Heart left ventricle (tissue), 13 donors: ENCODE measurements around the gene RNASET2.

Experiments used
- POLR2A ChIP-seq, 2 donors: fragments of 450-650 bp; IDR thresholded peaks; one replicate each; pipeline ENCODE4 v1.6.1; 2017; ENCODE audit warnings: antibody characterized with exemption in 2 of 2, mild to moderate bottlenecking in 2 of 2, moderate library complexity in 2 of 2
- TF ChIP-seq, protein P1 (sequence below), 12 donors: fragments of 200-600 bp; sonication (generic) in 4 of 12; IDR thresholded peaks; one replicate each; pipeline versions ENCODE4 v1.5.0 to v1.8.0; 2018 to 2022; ENCODE audit warnings: antibody characterized with exemption in 12 of 12, mild to moderate bottlenecking in 5 of 12
- donor health status: ischemic (EF 13 %, LVEDD 7.1; RV severe dilation, severe dysfunction).
- donor health status: DM: no; HTN: yes; CAD: no.
- donor health status: DM: no; HTN: no; CAD: no.
- donor health status: ischemic (EF 25% LVEDD 6.9; RV normal size, moderate dysfunction).
- donor health status: ischemic (EF 25% LVEDD 5.7; RV mildly dilated, moderate dysfunction).
- donor health status: ischemic (EF 35%, LVEDD 5.7; RV mildly dilated, moderate dysfunction).
- donor health status: nonischemic (EF 11% LVEDD 7.7; RV severe dilation, severe dysfunction).
- donor health status: DM: yes; HTN: yes; CAD: no.
- donor health status: PGD.
- donor health status: ischemic (EF 29% LVEDD 5.4; RV normal size, mild dysfunction).
- donor health status: nonischemic (EF 23%, LVEDD 6.1; RV moderate dilation, normal function).

DNA sequence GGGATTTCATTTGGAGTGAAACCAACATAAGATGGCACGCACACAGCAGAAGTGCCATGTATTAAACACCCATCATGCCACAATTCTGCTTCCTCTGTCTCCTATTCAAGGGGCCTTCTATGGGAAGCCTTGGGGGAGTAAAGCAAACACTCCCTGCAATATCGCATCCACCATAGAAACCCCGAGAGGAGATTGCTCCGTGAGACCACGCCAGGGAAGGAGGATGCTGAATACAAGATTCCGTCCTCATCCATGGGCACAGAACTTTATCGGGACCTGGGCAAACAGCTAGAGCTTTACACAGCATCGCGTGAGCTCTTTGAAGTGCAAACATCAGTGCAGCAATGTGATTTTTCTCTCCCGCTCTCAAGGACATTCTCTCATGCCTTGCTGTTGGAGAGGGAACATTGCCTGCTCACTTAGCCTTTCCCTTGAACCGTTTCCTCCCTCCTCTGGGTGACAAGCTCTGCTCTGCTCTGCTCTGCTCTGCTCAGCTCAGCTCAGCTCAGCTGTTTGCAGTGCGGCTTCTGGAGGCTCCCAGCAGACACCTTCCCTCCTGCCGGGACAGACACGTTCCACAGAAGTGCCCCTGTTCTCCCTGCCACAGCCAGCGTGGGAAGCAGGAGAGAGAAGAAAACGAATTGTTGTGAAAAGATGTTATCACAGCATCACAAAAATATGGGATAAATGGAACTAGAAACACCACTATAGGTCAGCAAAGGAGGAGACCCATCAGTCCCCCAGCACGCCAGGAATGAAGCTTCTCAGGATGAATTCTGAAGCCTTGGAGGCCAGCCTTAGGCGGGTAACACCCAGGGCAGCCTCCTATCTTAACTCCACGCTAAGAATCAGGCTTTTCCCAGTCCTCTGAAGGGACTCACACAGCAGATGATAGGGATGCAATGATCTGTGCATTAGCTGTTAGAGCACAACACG, 48.2 kb downstream of the RNASET2 start:
- TF ChIP-seq POLR2A (IDR thresholded peaks at IDR 0.05) = no peak
- TF ChIP-seq, protein P1, sequence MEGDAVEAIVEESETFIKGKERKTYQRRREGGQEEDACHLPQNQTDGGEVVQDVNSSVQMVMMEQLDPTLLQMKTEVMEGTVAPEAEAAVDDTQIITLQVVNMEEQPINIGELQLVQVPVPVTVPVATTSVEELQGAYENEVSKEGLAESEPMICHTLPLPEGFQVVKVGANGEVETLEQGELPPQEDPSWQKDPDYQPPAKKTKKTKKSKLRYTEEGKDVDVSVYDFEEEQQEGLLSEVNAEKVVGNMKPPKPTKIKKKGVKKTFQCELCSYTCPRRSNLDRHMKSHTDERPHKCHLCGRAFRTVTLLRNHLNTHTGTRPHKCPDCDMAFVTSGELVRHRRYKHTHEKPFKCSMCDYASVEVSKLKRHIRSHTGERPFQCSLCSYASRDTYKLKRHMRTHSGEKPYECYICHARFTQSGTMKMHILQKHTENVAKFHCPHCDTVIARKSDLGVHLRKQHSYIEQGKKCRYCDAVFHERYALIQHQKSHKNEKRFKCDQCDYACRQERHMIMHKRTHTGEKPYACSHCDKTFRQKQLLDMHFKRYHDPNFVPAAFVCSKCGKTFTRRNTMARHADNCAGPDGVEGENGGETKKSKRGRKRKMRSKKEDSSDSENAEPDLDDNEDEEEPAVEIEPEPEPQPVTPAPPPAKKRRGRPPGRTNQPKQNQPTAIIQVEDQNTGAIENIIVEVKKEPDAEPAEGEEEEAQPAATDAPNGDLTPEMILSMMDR (IDR thresholded peaks at IDR 0.05) = no peak
